HG02642 (cell line): ENCODE data around the gene WWOX.

Source experiments
- ATAC-seq: cut with Tn5 transposase; IDR thresholded peaks from one replicate; pipeline ENCODE4 v1.9.1; 2021; ENCODE audit warnings: mild to moderate bottlenecking; ENCODE audit not compliant: unreplicated experiment, poor library complexity

The WWOX gene

GRCh38 chr16:78619811-78620210 is 520.4 kb downstream of the WWOX start:
- no peak for ATAC-seq

GRCh38 chr16:78620291-78620690 is 520.8 kb downstream of the WWOX start:
- ATAC-seq: no peak

- ATAC-seq: no peak
Measured at GRCh38 chr16:78623796-78624195, 524.3 kb downstream of the WWOX start.

- ATAC-seq: no peak
Measured at GRCh38 chr16:78624366-78624765, 524.9 kb downstream of the WWOX start.

GRCh38 chr16:78628461-78629045 is 529.1 kb downstream of the WWOX start:
- no peak for ATAC-seq

- no peak for ATAC-seq
Measured at GRCh38 chr16:78629173-78629572, 529.7 kb downstream of the WWOX start.

GRCh38 chr16:78630102-78630501 is 530.6 kb downstream of the WWOX start:
- no peak for ATAC-seq

GRCh38 chr16:78633551-78633950 is 534.1 kb downstream of the WWOX start:
- no peak for ATAC-seq

GRCh38 chr16:78635807-78636206 is 536.4 kb downstream of the WWOX start:
- no peak for ATAC-seq

- no peak for ATAC-seq
Measured at GRCh38 chr16:78638371-78638770, 538.9 kb downstream of the WWOX start.

GRCh38 chr16:78639775-78640174 is 540.3 kb downstream of the WWOX start:
- no peak for ATAC-seq

GRCh38 chr16:78640886-78641285 is 541.4 kb downstream of the WWOX start:
- no peak for ATAC-seq

- ATAC-seq: no peak
Measured at GRCh38 chr16:78641433-78641832, 542.0 kb downstream of the WWOX start.

- no peak for ATAC-seq
Measured at GRCh38 chr16:78642621-78643285, 543.3 kb downstream of the WWOX start.

- no peak for ATAC-seq
Measured at GRCh38 chr16:78645657-78646056, 546.2 kb downstream of the WWOX start.

- ATAC-seq: no peak
Measured at GRCh38 chr16:78647019-78647418, 547.6 kb downstream of the WWOX start.

GRCh38 chr16:78647491-78647890 is 548.0 kb downstream of the WWOX start:
- ATAC-seq: no peak

GRCh38 chr16:78648517-78648916 is 549.1 kb downstream of the WWOX start:
- ATAC-seq: no peak

- ATAC-seq: no peak
Measured at GRCh38 chr16:78650339-78651074, 551.1 kb downstream of the WWOX start.

- ATAC-seq: no peak
Measured at GRCh38 chr16:78654929-78655328, 555.5 kb downstream of the WWOX start.

- ATAC-seq: no peak
Measured at GRCh38 chr16:78655331-78656113, 556.1 kb downstream of the WWOX start.
